BE2C (cell line): ENCODE results near the gene PCDH15.

Experiments
- DNase-seq: peaks from one replicate; pipeline ENCODE4 v3.0.0-alpha.2; 2020
- H3K27me3 ChIP-seq: fragments of 250-450 bp; sonication (Bioruptor Pico); 2 replicates; pipeline ENCODE4 v1.5.1; 2020; ENCODE audit warnings: mild to moderate bottlenecking
- H3K36me3 ChIP-seq: fragments of 250-450 bp; sonication (Bioruptor Pico); 2 replicates; pipeline ENCODE4 v1.5.1; 2020; ENCODE audit warnings: mild to moderate bottlenecking
- H3K4me1 ChIP-seq: fragments of 250-450 bp; sonication (Bioruptor Pico); 2 replicates; pipeline ENCODE4 v1.5.1; 2020
- H3K4me3 ChIP-seq: 2 replicates; pipeline ENCODE4 v1.5.1; 2011; ENCODE audit warnings: low read depth, low read length
- H3K9me3 ChIP-seq: fragments of 250-450 bp; sonication (Bioruptor Pico); 2 replicates; pipeline ENCODE4 v1.5.1; 2020
- TF ChIP-seq, protein P1 (sequence below): IDR thresholded peaks from 2 replicates; pipeline ENCODE4 v1.5.1; 2012; ENCODE audit warnings: mild to moderate bottlenecking, low read depth, low read length

The PCDH15 gene

DNA sequence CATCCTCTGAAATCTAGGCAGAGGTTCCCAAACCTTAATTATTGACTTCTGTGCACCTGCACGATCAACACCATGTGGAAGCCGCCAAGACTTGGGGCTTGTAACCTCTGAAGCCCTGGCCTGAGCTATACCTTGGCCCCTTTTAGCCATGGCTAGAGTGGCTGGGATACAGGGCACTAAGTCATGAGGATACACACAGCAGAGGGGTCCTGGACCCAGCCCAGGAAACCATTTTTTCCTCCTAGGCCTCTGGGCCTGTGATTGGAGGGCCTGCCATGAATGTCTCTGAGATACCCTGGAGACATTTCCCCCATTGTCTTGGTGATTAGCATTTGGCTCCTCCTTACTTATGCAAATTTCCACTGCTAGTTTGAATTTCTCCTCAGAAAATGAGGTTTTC is 743.7 kb downstream of the PCDH15 start:
- TF ChIP-seq, protein P1, sequence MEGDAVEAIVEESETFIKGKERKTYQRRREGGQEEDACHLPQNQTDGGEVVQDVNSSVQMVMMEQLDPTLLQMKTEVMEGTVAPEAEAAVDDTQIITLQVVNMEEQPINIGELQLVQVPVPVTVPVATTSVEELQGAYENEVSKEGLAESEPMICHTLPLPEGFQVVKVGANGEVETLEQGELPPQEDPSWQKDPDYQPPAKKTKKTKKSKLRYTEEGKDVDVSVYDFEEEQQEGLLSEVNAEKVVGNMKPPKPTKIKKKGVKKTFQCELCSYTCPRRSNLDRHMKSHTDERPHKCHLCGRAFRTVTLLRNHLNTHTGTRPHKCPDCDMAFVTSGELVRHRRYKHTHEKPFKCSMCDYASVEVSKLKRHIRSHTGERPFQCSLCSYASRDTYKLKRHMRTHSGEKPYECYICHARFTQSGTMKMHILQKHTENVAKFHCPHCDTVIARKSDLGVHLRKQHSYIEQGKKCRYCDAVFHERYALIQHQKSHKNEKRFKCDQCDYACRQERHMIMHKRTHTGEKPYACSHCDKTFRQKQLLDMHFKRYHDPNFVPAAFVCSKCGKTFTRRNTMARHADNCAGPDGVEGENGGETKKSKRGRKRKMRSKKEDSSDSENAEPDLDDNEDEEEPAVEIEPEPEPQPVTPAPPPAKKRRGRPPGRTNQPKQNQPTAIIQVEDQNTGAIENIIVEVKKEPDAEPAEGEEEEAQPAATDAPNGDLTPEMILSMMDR: no peak
- no peak overlapping the region for H3K4me3 ChIP-seq
- H3K9me3 ChIP-seq: no peaks in the 10 kb centered on the region; the same call in 1 of the 2 replicates
- H3K27me3 ChIP-seq: no peaks in the 10 kb centered on the region
- H3K4me1 ChIP-seq: no peaks in the 10 kb centered on the region
- no peaks in the 10 kb centered on the region for H3K36me3 ChIP-seq
- DNase-seq: no peak

DNA sequence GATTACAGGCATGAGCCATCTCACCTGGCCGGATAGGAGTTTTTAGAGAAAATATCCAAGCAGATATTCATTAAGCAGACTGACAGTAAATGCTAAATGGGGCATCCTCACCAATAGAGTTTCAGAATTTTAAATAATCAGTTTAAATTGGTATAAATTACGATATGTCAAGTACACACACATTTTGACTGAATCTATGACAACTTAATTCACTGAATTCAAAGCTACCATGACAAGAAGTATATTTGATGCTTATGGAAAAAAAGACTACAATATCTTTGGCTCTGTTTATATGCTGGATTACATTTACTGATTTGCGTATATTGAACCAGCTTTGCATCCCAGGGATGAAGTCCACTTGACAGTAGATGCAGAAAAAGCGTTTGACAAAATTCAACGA is 774.7 kb downstream of the PCDH15 start:
- TF ChIP-seq, protein P1: no peak
- Histone ChIP-seq H3K9me3 (no peaks in the 10 kb centered on the region), H3K4me1 (no peaks in the 10 kb centered on the region), H3K4me3 (no peak overlapping the region), H3K36me3 (no peaks in the 10 kb centered on the region), H3K27me3 (no peaks in the 10 kb centered on the region)
- no peak for DNase-seq

DNA sequence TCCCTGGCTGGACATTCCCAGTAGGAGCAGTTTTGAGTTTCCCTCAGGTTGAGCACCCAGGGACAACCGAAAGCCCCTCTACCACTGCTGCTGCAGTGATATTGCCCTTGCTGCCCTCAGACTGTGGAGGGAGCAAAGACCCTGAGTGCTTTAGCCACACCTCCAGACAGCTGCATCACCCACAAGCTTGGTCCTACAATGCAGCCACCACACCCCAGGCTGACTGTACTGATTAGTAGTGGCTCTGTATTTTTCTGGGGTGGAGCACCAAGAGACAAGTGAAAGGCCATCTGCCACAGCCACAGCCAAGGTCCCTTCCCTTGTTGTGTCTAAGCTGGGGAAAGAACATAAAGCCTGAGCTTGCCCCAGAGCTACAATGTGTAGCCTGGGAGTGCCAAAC is 789.9 kb downstream of the PCDH15 start:
- no peaks in the 10 kb centered on the region; the same call in 1 of the 2 replicates for H3K4me1 ChIP-seq
- DNase-seq: no peak
- H3K9me3 ChIP-seq: no peaks in the 10 kb centered on the region
- H3K36me3 ChIP-seq: no peaks in the 10 kb centered on the region
- H3K27me3 ChIP-seq: no peaks in the 10 kb centered on the region
- TF ChIP-seq, protein P1: no peak
- no peak overlapping the region for H3K4me3 ChIP-seq

DNA sequence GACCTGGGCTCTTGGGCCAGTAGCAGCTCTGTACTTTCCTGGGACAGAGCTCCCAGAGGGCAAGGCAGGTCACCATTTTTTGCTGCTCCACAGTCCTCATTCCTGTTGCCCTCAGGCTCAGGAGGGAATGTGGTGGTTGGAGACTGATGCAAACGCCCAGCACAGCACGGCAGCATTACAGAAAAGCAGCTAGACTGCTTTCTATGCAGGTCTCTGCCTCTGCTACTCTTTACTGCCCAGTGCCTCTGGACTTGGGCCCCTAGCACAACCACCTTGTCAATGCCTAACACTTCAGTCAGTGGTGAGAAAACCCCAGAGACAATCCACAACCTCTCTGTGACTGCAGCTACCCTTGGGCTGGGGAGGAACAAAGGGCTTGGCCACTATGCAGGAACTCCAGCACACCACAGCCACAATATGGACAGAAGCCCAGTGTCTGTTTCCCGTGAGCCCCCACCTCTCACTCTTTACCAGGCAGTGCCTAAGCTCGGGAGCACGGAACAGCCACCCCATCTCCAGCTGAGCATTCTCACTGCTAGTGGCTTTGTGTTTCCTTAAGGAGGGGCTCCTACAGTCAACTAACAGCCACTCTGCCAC is 790.6 kb downstream of the PCDH15 start:
- Histone ChIP-seq H3K36me3 (no peaks in the 10 kb centered on the region), H3K4me3 (no peak overlapping the region), H3K9me3 (no peaks in the 10 kb centered on the region), H3K27me3 (no peaks in the 10 kb centered on the region), H3K4me1 (no peaks in the 10 kb centered on the region; the same call in 1 of the 2 replicates)
- TF ChIP-seq, protein P1: no peak
- no peak for DNase-seq

DNA sequence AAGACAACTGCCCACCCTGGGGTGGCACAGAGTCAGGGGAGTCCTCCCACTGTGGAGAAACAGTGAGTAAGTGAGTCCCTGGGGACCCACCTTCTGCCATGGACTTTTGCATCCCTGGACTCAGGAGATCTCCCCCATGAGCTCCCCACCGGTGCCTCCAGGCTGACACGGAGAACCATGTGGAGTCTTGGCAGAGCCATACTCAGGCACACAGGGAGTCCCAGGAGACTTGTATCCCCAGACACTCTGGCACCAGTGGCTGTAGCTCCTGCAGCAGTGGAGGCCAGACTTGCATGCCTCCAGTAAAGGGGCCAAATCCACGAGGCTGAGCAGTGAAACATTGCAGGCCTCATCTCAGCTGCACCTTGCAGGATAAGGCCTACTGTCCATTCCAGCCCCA is 791.4 kb downstream of the PCDH15 start:
- Histone ChIP-seq H3K27me3 (no peaks in the 10 kb centered on the region), H3K4me1 (no peaks in the 10 kb centered on the region; the same call in 1 of the 2 replicates), H3K4me3 (no peak overlapping the region), H3K36me3 (no peaks in the 10 kb centered on the region), H3K9me3 (no peaks in the 10 kb centered on the region)
- TF ChIP-seq, protein P1: no peak
- peak; percentile 68 for DNase-seq

DNA sequence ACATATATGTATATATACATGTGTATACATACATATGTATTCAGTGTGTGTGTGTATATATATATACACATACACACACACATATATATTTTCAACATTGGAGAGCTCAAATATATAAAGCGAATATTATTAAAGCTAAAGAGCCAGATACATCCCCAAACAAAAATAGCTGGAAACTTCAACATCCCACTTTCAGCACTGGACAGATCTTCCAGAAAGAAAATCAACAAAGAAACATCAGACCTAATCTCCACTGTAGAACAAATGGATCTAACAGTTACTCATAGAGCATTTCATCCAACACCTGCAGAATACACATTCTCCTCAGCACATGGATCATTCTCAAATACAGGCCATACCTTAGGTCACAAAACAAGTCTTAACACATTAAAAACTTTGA is 799.0 kb downstream of the PCDH15 start:
- Histone ChIP-seq H3K9me3 (no peaks in the 10 kb centered on the region), H3K4me3 (no peak overlapping the region), H3K27me3 (no peaks in the 10 kb centered on the region), H3K36me3 (no peaks in the 10 kb centered on the region), H3K4me1 (no peaks in the 10 kb centered on the region)
- TF ChIP-seq, protein P1: no peak
- no peak for DNase-seq
